NCI-H2227 (cell line): ENCODE measurements around the gene SPTBN5.
A peak's percentile ranks its signal among the peaks of the same experiment; 100 is the strongest.

Source experiments
- DNase-seq: peaks from one replicate; lab custom pipeline; 2025; ENCODE audit not compliant: unreplicated experiment; lab: John Stamatoyannopoulos, UW

Gene SPTBN5

DNA sequence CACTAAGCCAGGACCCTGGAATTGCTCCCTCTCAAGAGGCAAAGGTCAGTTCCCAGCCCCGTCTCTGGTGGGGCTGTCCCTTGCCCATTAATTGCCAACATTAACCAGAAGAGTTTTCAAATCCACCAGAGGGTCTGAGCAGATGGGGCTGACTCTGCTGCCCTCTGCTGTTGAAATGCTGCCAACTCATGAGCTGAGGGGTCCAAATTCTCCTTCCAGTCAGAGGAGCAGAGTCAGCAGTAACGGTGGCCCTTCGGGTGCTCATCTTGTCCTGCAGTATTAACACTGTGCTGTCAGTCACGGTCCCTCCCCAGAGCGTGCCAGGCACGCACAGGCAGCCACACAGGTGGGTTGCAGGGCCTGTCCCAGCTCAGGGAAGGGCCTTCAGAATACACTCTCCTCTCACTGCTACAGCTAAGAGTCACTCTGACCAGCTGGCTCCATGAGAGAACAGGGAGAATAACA lies 10.7 kb upstream of the SPTBN5 start:
- DNase-seq = peak; percentile 66

GRCh38 chr15:41903782-41904181 lies 9.9 kb upstream of the SPTBN5 start:
- DNase-seq = no peak

DNA sequence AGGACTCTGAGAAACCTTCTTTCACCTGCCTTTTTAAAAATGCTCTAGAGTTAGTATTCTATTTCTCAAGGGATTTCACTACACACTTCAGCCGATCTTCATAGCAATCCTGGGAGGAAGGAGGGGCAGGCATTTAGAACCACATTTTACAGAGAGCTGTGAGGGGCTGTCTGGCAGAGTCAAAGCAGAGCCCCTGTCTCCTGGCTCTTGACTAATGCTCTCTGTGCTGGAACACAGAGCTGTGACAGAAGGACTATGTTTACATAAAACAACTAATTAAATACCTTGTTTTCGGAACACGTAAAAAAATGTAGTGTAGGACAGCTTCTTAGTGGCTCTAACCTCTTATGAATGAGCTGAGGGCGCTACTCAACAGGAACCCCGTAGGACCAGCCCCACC lies 7.6 kb upstream of the SPTBN5 start:
- no peak for DNase-seq

DNA sequence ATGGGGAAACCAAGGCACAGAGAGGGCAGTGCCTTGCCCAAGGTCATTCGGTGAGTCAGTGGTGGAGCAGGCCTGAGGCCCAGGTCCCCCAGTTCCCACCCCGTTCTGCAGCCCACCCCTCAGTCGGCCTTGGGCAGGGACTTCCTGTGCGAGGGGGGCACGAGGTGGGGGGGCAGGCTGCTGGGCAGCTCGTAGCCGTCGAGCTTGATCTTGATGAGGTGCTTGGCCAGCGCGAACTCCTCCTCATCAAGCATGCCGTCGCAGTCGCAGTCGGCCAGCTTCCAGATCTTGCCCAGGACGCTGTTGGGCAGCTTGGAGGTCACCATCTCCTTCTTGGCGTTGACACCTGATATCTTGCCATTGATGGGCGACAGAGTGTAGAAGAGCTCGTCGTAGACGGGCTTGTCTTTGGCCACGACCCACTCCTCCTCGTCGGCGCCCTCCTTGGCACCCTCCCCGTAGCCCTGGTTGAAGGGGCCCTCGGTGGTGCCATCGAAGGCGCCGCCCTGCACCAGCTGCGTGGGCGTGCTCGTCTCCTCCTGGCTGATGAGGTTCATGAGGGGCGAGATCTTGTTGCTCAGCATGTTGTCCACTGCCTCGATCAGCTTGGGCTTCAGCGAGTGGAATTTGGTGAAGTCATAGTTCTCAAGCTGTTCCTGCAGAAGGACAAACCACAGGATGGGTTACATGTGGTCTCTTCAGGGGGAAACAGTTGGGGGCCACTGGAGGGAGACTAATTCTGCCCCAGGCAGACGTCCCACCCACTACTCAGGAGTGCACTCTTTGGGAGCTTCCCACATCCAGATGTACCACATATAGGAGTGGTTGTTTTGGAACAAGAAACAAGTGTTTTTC lies 6.9 kb upstream of the SPTBN5 start:
- DNase-seq = no peak

DNA sequence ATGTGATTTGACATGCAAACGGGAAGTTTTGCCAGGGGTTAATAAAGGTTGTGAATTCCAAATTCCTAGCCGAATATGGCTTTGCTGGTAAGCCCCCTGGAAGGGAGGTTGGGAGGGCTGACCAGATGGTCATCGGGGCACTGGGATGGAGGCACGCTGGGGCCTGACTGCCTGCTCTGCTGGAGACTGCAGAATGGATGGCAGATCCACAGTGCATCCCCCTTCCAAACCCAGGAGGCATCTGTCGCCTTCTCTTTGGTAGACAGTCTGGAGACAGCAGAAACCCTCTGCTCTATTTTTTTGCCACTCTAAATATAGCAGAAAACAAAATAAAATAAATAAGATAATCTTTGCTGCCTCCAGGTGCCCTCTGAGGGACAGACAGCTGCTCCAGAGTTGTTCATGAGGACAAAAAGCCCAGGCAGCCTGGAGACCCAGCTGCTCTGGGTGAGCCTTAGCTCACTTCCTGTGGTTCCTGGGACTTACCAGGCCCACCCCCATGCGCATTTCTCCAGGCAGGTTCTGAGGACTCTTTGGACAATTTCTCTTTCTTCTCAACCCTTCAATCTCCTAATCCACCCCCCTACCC lies 6.1 kb upstream of the SPTBN5 start:
- no peak for DNase-seq

- DNase-seq = no peak
These were observed 3.5 kb upstream of the SPTBN5 start for GRCh38 chr15:41897363-41897799.

GRCh38 chr15:41896566-41896965 lies 2.7 kb upstream of the SPTBN5 start:
- no peak for DNase-seq

GRCh38 chr15:41895957-41896356 lies 2.1 kb upstream of the SPTBN5 start:
- no peak for DNase-seq

DNA sequence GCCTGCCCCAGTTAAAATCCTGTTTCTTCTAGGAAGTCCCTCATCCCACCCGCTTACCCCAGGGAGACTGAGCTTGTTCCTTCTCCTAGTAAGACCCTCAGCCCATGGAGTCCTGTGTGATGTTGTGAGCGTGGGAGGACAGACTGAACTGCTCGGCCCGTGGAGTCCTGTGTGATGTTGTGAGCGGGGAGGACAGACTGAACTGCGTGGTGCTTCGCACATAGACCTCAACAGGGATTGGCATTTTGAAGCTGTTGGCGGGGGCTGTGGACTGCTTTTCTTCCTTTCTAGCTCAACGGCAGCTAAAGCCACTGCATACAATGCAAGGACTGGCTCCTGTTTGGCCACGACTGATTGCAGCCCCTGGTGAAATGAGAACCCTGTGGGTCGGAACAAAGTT lies 1.6 kb upstream of the SPTBN5 start:
- DNase-seq = no peak

DNA sequence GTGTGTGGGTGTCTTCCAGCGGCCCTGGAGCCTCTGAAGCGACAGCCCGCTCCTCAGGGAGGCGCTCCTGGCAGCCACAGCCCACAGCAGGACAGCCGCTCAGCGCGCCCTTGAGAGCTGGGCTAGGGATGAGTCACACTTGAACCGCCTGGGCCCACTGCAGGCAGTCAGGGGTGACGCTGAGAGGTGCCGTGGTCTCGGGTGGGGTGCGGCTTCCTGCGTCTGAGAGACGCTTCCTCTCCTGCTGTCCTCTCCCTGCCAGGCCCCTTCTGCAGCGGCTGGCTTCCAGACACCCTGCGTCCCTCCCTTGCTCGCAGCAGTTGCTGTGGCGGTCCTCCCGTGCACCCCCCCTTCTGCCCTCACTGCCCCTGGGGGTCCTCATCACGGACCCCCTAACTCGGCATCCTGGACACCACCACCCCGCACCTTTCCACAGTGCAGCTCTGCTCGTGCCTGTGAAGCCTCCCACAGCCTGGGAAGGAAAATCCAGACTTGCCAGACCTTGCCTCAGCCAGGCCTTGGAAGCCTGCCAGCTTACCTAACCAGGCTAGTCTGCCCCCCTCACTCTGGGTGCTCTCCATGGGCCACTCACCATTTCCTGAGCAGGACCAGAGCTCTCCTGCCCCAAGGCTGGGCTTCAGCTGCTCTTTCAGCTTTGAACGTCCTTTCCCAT lies 1.1 kb upstream of the SPTBN5 start:
- DNase-seq = no peak

- DNase-seq = no peak
These were observed 468 bp upstream of the SPTBN5 start for GRCh38 chr15:41894251-41894790.

DNA sequence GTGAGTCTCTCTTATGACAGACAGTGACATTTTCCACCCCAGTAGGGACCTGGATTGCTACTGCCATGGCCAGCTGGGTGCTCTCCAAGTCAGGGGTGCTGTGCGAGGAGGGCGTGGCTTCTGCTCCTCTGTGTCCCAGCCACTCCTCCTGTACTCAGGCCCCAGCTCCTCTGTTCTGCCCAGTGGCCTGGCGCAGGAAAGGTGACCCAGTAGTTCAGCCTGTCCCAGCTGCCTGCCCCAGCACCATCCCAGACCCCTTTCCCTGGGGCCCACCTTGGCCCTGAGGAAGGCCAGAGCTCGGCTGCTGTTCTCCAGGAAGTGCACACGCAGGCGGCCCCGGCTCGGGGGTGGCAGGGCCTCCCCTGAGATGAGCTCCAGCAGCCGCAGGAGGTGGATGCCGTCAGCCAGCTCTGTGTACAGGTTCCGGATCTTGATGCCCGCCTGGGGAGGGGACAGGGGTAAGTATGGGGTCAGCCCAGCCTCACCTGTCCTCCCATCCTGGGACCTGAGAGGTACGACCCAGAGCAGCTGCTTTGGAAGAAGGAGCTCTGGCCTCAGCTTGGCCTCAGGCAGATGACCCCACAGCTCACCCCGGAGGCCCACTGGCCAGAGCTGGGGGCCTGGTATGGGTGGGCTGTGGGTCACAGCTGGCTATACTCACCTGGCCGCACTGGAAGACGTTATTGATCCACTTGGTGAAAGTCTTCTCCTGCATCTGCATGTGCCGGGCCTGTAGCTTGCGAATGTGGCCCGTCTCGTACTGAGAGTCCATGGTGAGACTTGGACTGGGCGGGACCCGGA lies 1.0 kb downstream of the SPTBN5 start:
- DNase-seq = no peak

GRCh38 chr15:41891946-41892345 lies 1.9 kb downstream of the SPTBN5 start:
- DNase-seq = no peak

GRCh38 chr15:41891226-41891625 lies 2.6 kb downstream of the SPTBN5 start:
- no peak for DNase-seq

DNA sequence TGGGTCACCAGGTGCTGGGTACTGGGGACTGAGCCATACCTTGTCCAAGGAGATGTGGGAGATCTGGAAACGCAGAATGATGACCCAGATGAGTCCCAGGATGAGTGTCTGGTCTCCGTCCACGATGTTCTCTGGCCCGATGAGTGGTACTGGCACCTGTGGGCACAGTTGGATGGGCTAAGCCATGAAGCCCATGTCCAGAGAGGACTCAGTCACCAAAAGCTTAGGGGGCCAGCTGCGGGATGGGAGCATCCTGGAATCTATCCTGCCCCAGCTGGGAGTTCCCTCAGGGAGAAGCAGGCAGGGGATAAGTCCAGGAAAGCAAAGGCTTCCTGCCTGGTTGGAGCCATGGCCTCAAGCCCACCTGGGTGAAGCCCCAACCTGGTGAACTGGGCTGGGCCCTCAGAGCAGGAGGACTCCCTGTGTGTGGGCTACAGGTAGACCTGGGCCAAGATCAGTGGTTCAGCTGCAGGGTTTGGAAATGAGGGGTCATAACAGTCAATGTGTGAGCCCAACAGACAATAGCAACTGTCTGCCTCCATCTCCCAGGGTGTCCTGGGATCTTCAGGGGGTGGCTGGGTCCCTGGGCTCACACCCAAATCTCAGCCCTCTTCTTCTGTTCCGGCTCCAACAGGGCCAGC lies 3.7 kb downstream of the SPTBN5 start:
- no peak for DNase-seq

GRCh38 chr15:41888662-41889253 lies 5.1 kb downstream of the SPTBN5 start:
- no peak for DNase-seq

- no peak for DNase-seq
These were observed 6.0 kb downstream of the SPTBN5 start for GRCh38 chr15:41887893-41888292.

GRCh38 chr15:41887161-41887560 lies 6.7 kb downstream of the SPTBN5 start:
- no peak for DNase-seq

DNA sequence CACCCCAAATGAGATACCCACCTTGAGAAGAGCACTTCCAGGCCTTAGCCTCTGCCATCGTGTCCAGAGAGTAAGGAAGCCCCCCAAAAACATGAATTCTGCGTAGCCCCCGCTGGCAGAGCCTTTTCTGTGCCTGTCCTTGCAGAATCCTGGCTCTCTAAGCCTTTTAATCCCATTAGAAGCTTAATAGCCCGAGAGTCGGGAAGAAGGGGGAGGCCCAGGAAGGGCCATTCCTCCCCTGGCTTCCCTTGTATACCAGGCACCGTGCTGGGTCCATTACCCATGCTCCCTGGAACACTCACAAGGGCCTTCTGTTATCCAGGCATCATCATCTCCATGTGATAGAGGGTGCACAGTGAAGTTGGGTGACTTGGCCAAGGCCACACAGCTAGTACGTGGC lies 7.1 kb downstream of the SPTBN5 start:
- DNase-seq = no peak

- DNase-seq = no peak
These were observed 8.0 kb downstream of the SPTBN5 start for GRCh38 chr15:41885841-41886240.
